ENCODE measurements around the gene GRK3. TPM values are rescaled to one million over a fixed set of nuclear protein-coding genes. Genes with fewer than 3 reads are reported as not detected.
"Not testable (repeated sequence)": the region's sequence is repeated elsewhere in the genome, so short reads cannot be mapped to it uniquely, and the experiment has no call there.

The GRK3 gene
- total and polyA plus RNA-seq, 12 donors, result 0.97 to 9.0 (median 5.2) TPM

DNA sequence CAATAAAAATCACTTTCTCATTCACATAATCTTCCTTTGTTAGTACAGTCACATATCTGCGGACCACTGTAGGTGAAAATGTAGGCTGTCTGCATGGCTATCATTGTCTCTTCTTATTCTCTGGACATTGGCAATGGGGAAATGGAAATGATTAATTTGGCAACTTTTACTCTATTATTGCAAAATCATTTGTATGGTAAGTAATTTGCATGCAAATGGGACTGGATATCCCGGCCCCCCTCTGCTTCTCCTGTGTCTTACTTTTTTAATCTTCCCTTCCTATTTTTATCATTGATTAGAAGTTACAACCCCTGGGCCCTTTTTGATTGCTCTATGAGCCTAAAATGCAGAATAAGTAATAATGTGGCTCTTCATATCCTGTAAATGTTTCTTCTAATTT lies 6.0 kb downstream of the GRK3 start:
- Histone ChIP-seq H3K36me3 (no peaks in the 10 kb centered on the region), H3K27me3 (peaks cover 0 to 3% (median 0%) of the 10 kb centered on the region in 7 donors), H3K4me1 (peaks cover 0 to 39% (median 7%) of the 10 kb centered on the region in 9 donors), H3K4me3 (no peak overlapping the region), H3K9me3 (no peaks in the 10 kb centered on the region), H3K27ac (no peak overlapping the region)
- DNase-seq, result no peak
- 67 to 88% methylated on average over 2 of the region's 2 CpGs for WGBS, 2 donors
- no peak for ATAC-seq
- TF ChIP-seq, protein P1, sequence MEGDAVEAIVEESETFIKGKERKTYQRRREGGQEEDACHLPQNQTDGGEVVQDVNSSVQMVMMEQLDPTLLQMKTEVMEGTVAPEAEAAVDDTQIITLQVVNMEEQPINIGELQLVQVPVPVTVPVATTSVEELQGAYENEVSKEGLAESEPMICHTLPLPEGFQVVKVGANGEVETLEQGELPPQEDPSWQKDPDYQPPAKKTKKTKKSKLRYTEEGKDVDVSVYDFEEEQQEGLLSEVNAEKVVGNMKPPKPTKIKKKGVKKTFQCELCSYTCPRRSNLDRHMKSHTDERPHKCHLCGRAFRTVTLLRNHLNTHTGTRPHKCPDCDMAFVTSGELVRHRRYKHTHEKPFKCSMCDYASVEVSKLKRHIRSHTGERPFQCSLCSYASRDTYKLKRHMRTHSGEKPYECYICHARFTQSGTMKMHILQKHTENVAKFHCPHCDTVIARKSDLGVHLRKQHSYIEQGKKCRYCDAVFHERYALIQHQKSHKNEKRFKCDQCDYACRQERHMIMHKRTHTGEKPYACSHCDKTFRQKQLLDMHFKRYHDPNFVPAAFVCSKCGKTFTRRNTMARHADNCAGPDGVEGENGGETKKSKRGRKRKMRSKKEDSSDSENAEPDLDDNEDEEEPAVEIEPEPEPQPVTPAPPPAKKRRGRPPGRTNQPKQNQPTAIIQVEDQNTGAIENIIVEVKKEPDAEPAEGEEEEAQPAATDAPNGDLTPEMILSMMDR (IDR thresholded peaks at IDR 0.05), result no peak
- intact Hi-C loops (cut with DNase I), result loop anchor here in 1 of 10 donors (10.0 kb wide), 1 partner anchor 64 kb away; no protein-coding TSS in a partner anchor

- not testable (repeated sequence) for H3K27ac ChIP-seq, H3K36me3 ChIP-seq, H3K27me3 ChIP-seq, DNase-seq, ATAC-seq, H3K4me3 ChIP-seq, H3K9me3 ChIP-seq
- intact Hi-C loops (cut with DNase I), result loop anchor here in 1 of 10 donors (10.0 kb wide), 1 partner anchor 63 kb away; no protein-coding TSS in a partner anchor
- 94 to 97% methylated on average over 8 of the region's 8 CpGs for WGBS, 2 donors
- peaks cover 0 to 32% (median under 1%) of the 10 kb centered on the region in 9 donors for H3K4me1 ChIP-seq
These were observed 7.7 kb downstream of the GRK3 start for GRCh38 chr22:25571969-25572707.

DNA sequence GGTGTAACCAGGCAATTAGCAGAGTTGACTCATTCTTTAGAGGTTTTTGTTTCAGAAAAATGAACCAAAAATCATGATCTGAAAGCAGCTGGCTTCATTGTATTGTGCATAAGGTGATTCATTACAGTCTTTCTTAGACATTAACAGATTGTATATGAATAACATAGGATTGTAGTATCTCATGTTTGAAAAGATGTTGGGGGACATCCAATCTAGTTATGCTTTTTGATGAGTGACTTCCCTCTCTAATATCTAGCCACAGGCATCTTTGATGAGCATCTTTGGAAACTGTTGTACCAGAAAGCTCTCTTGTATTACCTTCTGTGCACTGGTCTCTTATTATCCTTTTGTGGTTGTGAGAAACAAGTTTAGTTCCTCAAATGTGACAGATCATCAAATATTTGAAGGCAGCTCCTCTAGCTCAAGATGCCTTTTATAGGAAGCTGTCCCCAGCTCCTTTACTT lies 8.3 kb downstream of the GRK3 start:
- no peaks in the 10 kb centered on the region for H3K27me3 ChIP-seq
- no peaks in the 10 kb centered on the region for H3K9me3 ChIP-seq
- H3K36me3 ChIP-seq, result no peaks in the 10 kb centered on the region
- intact Hi-C loops (cut with DNase I), result loop anchor here in 1 of 10 donors (10.0 kb wide), 1 partner anchor 62 kb away; no protein-coding TSS in a partner anchor
- H3K4me1 ChIP-seq, result peaks cover 0 to 26% (median 0%) of the 10 kb centered on the region in 9 donors
- no peak overlapping the region for H3K4me3 ChIP-seq
- ATAC-seq (no peak), DNase-seq (no peak)
- no peak overlapping the region for H3K27ac ChIP-seq
- TF ChIP-seq, protein P1 (IDR thresholded peaks at IDR 0.05), result no peak

- Histone ChIP-seq H3K4me3 (no peak overlapping the region), H3K36me3 (no peaks in the 10 kb centered on the region), H3K27me3 (no peaks in the 10 kb centered on the region), H3K27ac (no peak overlapping the region), H3K9me3 (no peaks in the 10 kb centered on the region), H3K4me1 (peaks cover 0 to 18% (median 0%) of the 10 kb centered on the region in 9 donors)
- TF ChIP-seq, protein P1 (IDR thresholded peaks at IDR 0.05), result no peak
- DNase-seq (no peak), ATAC-seq (no peak)
- intact Hi-C loops (cut with DNase I), result loop anchor here in 1 of 10 donors (10.0 kb wide), 1 partner anchor 61 kb away; no protein-coding TSS in a partner anchor
- 96 to 99% methylated on average over 5 of the region's 5 CpGs for WGBS, 2 donors
These were observed 9.4 kb downstream of the GRK3 start for GRCh38 chr22:25573841-25574240.

DNA sequence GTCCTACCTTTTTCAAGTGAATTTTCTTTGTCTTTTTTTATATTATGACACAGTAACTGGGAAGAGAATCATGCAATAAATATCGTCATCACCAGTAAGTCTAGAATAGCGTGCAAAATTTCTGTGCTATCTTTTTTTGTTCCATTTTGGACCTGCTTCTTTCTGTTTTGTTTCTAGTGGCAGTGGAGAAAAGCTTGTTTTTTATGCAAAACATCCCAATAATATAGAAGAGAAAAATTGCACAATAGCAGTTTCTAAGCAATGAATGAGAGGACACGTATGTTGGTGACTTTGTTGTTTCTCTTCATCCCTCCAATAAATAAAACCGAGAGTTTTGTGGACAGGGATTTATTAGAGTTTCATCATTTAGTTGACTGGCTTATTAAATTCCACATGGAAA lies 10.3 kb downstream of the GRK3 start:
- TF ChIP-seq, protein P1 (IDR thresholded peaks at IDR 0.05), result no peak
- H3K9me3 ChIP-seq, result no peaks in the 10 kb centered on the region
- no peaks in the 10 kb centered on the region for H3K27me3 ChIP-seq
- peaks cover 0 to 17% (median 0%) of the 10 kb centered on the region in 9 donors for H3K4me1 ChIP-seq
- no peak overlapping the region for H3K4me3 ChIP-seq
- no peak for DNase-seq
- H3K36me3 ChIP-seq, result no peaks in the 10 kb centered on the region
- intact Hi-C loops (cut with DNase I), result loop anchor here in 1 of 10 donors (10.0 kb wide), 1 partner anchor 60 kb away; no protein-coding TSS in a partner anchor
- 92 to 95% methylated on average over 4 of the region's 4 CpGs for WGBS, 2 donors
- H3K27ac ChIP-seq, result no peak overlapping the region
- no peak for ATAC-seq

DNA sequence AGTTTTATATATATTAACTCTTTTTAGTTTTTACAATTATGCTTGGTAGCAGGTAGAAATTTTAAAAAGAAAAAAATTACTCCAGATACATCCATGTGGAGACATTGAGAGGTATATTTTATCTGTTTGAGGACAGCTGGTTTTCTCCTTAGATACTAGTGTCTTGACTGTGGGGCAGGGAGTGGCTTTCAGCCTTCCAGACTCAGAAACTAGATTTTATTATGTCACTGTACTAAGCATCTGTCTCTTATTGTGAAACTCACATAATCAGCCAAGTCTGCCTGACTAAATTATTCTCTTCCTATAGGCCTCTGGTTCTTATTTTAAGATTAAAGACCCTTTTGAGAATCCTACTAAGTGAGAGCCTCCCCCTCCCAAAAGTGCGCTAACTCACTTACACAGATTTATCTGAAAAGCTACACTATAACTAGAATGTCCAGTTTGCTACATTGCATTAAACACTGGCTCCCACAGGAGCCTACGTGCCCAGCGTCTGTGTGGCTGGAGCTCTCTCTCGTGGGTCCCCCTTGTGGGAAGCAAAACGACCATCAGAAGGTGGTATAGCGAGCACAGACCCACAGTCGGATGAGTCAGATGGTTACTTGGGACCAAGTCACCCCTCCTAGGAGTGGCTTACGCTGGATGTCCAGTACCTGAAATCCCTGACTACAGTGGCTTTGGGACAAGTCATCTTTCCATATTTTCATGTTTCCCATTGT lies 11.4 kb downstream of the GRK3 start:
- H3K27me3 ChIP-seq, H3K4me1 ChIP-seq, H3K27ac ChIP-seq, H3K4me3 ChIP-seq, ATAC-seq, H3K9me3 ChIP-seq, H3K36me3 ChIP-seq, DNase-seq: not testable (repeated sequence)
- intact Hi-C loops (cut with DNase I), result loop anchor here in 1 of 10 donors (10.0 kb wide), 1 partner anchor 59 kb away; no protein-coding TSS in a partner anchor
- 84 to 86% methylated on average over 7 to 8 of the region's 8 CpGs for whole genome bisulfite sequencing, 2 donors

GRCh38 chr22:25581452-25581851 lies 17.0 kb downstream of the GRK3 start:
- ATAC-seq, H3K36me3 ChIP-seq, H3K27ac ChIP-seq, H3K9me3 ChIP-seq, H3K4me3 ChIP-seq, H3K27me3 ChIP-seq, DNase-seq: not testable (repeated sequence)
- H3K4me1 ChIP-seq, result peaks cover 0 to 14% (median 7%) of the 10 kb centered on the region in 9 donors
- intact Hi-C loops (cut with DNase I), result loop anchor here in 5 of 10 donors (10.0 kb wide), 2 partner anchors 287 to 297 kb away; no protein-coding TSS in a partner anchor
- 66 to 80% methylated on average over 4 to 6 of the region's 6 CpGs for WGBS, 2 donors
